A549 treated with RU486 at 1 μM for 4 hours (cell line): ENCODE data around the gene CCDC120. TPM values are rescaled to one million over a fixed set of nuclear protein-coding genes. Genes with fewer than 3 reads are reported as not detected.

Experiments used
- total RNA-seq: library from RNA; stranded (reverse); fragments of 200-300 nt; extraction: Qiagen RNA extraction; gene quantifications from 5 replicates; pipeline ENCODE4 v1.2.3, GENCODE V29; 2022; ENCODE audit warnings: low read depth

The CCDC120 gene, protein sequence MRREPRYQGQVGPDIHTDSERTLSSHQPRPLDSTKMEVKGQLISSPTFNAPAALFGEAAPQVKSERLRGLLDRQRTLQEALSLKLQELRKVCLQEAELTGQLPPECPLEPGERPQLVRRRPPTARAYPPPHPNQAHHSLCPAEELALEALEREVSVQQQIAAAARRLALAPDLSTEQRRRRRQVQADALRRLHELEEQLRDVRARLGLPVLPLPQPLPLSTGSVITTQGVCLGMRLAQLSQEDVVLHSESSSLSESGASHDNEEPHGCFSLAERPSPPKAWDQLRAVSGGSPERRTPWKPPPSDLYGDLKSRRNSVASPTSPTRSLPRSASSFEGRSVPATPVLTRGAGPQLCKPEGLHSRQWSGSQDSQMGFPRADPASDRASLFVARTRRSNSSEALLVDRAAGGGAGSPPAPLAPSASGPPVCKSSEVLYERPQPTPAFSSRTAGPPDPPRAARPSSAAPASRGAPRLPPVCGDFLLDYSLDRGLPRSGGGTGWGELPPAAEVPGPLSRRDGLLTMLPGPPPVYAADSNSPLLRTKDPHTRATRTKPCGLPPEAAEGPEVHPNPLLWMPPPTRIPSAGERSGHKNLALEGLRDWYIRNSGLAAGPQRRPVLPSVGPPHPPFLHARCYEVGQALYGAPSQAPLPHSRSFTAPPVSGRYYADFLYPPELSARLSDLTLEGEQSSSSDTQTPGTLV
- total RNA-seq: 2.8 to 4.2 TPM (median 3.6 TPM) in 5 replicates

DNA sequence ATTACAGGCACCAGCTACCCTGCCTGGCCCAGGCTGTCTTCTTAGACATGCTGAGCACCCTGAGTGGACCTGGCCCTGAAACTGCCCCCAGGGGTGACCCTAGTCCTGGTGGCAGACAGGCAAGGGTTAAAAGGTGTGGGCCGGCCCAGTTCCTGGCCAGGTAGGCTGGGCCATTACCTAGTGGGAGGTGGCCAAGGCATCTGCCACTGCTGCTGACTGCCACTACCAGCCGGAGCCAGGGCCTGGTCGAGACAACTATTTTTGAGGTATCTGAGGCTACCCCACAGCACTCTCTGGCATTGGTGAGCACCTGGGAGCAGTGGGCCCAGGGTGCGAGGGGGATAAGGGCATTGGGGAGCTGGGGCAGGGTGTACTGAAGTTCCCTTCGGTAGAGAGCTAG is at the start of gene CCDC120:
CCDC120 (plus strand) TSS at position 206 of the 400 bp plus-strand sequence. CDS start 3,043 bp downstream, outside the sequence.

DNA sequence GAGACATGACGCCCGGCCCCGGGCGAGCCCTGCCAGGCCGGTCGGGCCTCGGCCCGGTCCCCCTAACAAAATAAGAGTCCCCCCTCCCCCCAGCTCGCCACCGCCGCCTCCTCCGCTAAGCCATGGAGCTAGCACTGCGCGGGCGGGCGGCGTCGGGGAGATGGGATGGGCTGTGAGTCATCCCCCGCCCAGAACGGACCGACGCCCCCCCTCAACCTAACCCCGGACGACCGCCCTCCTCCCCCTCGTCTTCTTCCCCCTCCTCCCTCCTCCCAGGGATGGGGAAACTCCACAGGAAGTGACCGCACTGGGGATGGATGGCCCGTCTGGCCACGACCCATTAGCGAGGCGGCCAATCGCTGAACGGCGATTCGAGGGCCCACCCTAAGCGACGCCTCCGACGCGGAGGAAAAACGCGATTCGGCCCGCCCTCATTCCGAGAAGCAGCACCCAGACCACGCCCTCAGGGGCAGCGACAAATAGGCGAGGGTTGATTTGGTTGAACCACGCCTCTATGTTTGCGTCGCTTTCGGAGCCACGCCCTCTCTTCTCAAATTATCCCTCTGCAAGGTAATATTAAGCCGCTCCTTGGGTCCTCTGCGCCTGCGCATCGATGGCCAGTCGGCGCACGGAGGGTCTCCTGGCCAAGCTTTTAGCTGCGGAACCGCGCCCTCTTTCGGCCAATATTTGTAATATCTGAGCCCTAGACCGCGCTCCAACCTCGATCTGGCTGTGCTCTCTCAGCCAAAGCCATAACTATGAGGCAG is 15.4 kb upstream of the CCDC120 start, which contains the start of gene TFE3:
TFE3 (minus strand) TSS at position 138 of the 767 bp plus-strand sequence; CDS start at position 7, 131 bp downstream.

DNA sequence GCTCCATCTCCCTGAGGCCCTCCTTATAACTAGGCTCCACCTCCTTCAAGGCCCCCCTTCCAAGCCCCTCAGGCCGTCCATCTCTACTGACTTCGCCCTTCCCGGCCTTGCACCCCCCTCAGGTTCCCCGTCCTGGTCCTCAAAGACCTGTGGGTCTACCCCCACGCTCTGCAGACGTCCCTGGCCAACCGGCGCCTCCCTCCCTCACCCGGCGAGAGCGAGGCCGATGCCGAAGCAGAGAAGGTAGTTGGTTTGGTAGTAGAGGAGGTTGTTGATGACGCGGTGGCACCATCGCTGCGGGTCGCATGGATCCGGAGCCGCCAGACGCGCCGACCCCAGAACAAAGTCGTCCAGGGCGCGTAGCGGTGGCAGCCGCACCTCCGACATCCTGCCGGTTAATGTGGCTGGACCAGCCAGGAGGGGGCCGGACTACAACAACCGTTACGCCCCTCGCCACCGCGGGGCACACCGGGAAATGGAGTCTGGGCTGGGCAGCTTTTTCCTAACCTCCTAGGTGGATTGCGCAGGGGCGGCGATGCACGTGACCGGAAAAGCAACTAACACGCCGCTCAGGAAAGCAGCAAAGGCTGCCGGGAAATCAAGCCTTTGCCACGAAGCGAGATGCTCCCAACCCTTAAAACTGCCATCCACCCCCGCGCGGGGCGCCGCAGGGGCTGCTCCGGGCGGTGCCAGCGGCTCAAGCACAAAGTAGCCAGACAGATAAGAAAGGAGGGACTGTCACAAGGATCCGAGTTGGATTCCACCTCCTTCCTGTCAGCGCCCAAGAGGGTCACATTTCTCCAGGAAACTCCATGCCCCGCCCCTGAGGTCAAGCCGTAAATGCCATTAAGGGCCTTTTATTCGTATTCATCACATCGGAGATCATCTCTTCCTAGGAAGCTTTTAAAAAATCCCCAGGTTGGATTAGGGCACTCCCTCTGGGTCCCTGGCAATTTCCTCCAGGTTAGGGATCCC is 15.1 kb downstream of the CCDC120 start, which contains the start of gene PRAF2:
PRAF2 (minus strand) TSS at position 402 of the 975 bp plus-strand sequence; CDS start at position 387, 15 bp downstream.

DNA sequence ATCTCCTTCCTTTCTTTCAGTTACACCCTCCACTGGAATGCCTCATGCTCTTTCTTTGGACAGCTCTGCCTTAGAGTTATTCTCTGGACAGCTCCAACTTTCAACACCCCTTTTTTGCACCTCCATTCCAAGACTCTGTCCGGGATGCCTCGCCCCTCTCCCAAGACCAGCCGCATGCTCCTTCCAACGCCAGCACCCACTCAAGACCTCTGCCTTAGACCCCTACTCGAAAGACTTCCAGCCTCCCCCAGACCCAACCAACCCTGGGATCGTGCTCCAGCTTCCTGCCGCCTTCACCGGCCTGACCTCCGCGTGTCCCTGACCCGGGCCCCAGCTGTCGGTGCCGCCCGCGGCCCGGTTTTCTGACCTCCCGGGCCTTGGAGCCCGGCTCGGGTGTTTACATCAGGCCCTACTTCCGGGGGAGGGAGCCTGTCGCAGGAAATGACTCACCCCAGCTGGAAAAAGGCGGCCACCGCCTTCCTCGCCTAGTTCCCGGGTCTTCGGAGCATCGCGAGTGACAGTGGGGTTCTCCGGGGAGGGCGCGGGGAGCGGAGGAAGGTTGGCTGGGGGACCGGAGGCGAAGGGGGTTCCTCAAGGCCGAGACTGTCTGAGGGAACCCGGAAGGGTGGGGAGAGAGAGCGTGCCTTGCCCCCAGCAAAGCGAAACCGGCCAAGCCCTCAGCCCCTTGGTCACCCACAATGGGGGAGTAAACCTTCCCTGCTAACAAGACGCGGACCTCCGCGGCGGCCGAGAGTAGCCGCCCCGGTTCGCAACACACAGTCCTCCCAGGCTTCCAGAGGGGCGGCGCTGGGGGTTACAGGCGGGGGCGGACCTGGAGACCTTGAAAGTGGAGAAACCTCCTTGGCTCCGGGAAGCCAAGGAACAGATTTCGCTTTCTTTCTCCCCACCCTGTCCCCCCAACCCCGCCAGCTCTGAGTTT is 21.0 kb downstream of the CCDC120 start, which contains the start of gene WDR45:
WDR45 (minus strand) TSS at position 399 of the 940 bp plus-strand sequence. CDS start 1,792 bp downstream, outside the sequence.

Other genes starting within 250 kb of the CCDC120 start
- gene ERAS, start 232.5 kb upstream of the CCDC120 start, total RNA-seq: 0.13 TPM in 1 of 5 replicates, not detected in the others
- gene PCSK1N, start 223.4 kb upstream of the CCDC120 start, total RNA-seq: 21.2 to 60.8 TPM (median 51.8 TPM) in 5 replicates
- 80.1 to 103 TPM (median 101 TPM) in 5 replicates for gene TIMM17B, start 161.2 kb upstream of the CCDC120 start, total RNA-seq
- 96.2 to 122 TPM (median 99.9 TPM) in 5 replicates for gene PQBP1, start 161.1 kb upstream of the CCDC120 start, total RNA-seq
- gene SLC35A2, start 147.4 kb upstream of the CCDC120 start, total RNA-seq: 49.4 to 68.7 TPM (median 67.1 TPM) in 5 replicates
- 9.6 to 11.7 TPM (median 10.7 TPM) in 5 replicates for gene PIM2, start 140.0 kb upstream of the CCDC120 start, total RNA-seq
- gene OTUD5, start 101.4 kb upstream of the CCDC120 start, total RNA-seq: 58.3 to 67.8 TPM (median 63.7 TPM) in 5 replicates
- 0.77 to 1.4 TPM (median 1.2 TPM) in 5 replicates for gene KCND1, start 87.2 kb upstream of the CCDC120 start, total RNA-seq
- gene GRIPAP1, start 56.7 kb upstream of the CCDC120 start, total RNA-seq: 18.1 to 22.8 TPM (median 21.3 TPM) in 5 replicates
- gene TFE3, start 15.6 kb upstream of the CCDC120 start, total RNA-seq: 47.1 to 58.0 TPM (median 56.5 TPM) in 5 replicates
- gene PRAF2, start 15.0 kb downstream of the CCDC120 start, total RNA-seq: 36.7 to 46.1 TPM (median 43.4 TPM) in 5 replicates
- 50.4 to 59.4 TPM (median 54.7 TPM) in 5 replicates for gene WDR45, start 20.9 kb downstream of the CCDC120 start, total RNA-seq
- gene GPKOW, start 64.7 kb downstream of the CCDC120 start, total RNA-seq: 20.1 to 25.5 TPM (median 23.8 TPM) in 5 replicates
- 1.7 to 3.4 TPM (median 2.5 TPM) in 5 replicates for gene MAGIX, start 103.8 kb downstream of the CCDC120 start, total RNA-seq
- gene PLP2, start 112.9 kb downstream of the CCDC120 start, total RNA-seq: 315 to 481 TPM (median 431 TPM) in 5 replicates
- 16.1 to 21.8 TPM (median 19.4 TPM) in 5 replicates for gene PRICKLE3, start 127.4 kb downstream of the CCDC120 start, total RNA-seq
- gene SYP, start 141.2 kb downstream of the CCDC120 start, total RNA-seq: 2.2 to 3.3 TPM (median 2.8 TPM) in 5 replicates
- not detected in 5 replicates for gene CACNA1F, start 174.3 kb downstream of the CCDC120 start, total RNA-seq
- 12.2 to 15.8 TPM (median 14.2 TPM) in 5 replicates for gene CCDC22, start 176.5 kb downstream of the CCDC120 start, total RNA-seq
- 0.06 to 0.33 TPM (median 0.10 TPM) in 5 replicates for gene FOXP3, start 205.7 kb downstream of the CCDC120 start, total RNA-seq
- gene PPP1R3F, start 210.8 kb downstream of the CCDC120 start, total RNA-seq: 2.2 to 3.3 TPM (median 2.3 TPM) in 5 replicates
- gene GAGE10, start 244.6 kb downstream of the CCDC120 start, total RNA-seq: not detected in 5 replicates